SK-N-SH (cell line): ENCODE data around the gene LRRC1.

Experiments used
- EP300 ChIP-seq, 2 experiments: IDR thresholded peaks; 2 replicates each; pipeline versions ENCODE4 v1.4.0 to v1.6.1; 2012; ENCODE audit warnings: borderline replicate concordance in 1 of 2, low read depth in 1 of 2, low read length in 1 of 2
- EZH2phosphoT487 ChIP-seq: fragments of 200-600 bp; sonication (generic); IDR thresholded peaks from 2 replicates; pipeline ENCODE4 v1.6.1; 2017; ENCODE audit warnings: low read depth, mixed run types, mild to moderate bottlenecking, antibody characterized with exemption, moderate library complexity, borderline replicate concordance
- FOXM1 ChIP-seq: IDR thresholded peaks from 2 replicates; pipeline ENCODE4 v1.4.0; 2012; ENCODE audit warnings: low read depth, mild to moderate bottlenecking
- GATA2 ChIP-seq: sonication (generic); formaldehyde crosslinking; IDR thresholded peaks from 2 replicates; pipeline ENCODE4 v1.5.0; 2020; ENCODE audit warnings: mild to moderate bottlenecking, missing genetic modification reagents
- MEF2A ChIP-seq: IDR thresholded peaks from 2 replicates; pipeline ENCODE4 v1.4.0; 2012; ENCODE audit warnings: low read depth, borderline replicate concordance
- MXI1 ChIP-seq: IDR thresholded peaks from 2 replicates; pipeline ENCODE4 v1.6.1; 2012; ENCODE audit warnings: mild to moderate bottlenecking, low read depth, low read length, improper control_type of control experiment
- POLR2AphosphoS5 ChIP-seq: IDR thresholded peaks from 2 replicates; pipeline ENCODE4 v1.6.1; 2012; ENCODE audit warnings: low read depth, low read length
- YY1 ChIP-seq: IDR thresholded peaks from 2 replicates; pipeline ENCODE4 v1.4.0; 2012; ENCODE audit warnings: low read depth, mild to moderate bottlenecking
- TF ChIP-seq, protein P1 (sequence below): IDR thresholded peaks from 2 replicates; pipeline ENCODE4 v1.6.1; 2012; ENCODE audit warnings: mild to moderate bottlenecking, low read depth, low read length, moderate library complexity
- TF ChIP-seq, protein P2 (sequence below): fragments of 200-600 bp; sonication (generic); IDR thresholded peaks from 2 replicates; pipeline ENCODE4 v1.6.1; 2017; ENCODE audit warnings: antibody characterized with exemption, mild to moderate bottlenecking, moderate library complexity
- TF ChIP-seq, protein P3 (sequence below): IDR thresholded peaks from 2 replicates; pipeline ENCODE4 v1.4.0; 2012; ENCODE audit warnings: low read depth

DNA sequence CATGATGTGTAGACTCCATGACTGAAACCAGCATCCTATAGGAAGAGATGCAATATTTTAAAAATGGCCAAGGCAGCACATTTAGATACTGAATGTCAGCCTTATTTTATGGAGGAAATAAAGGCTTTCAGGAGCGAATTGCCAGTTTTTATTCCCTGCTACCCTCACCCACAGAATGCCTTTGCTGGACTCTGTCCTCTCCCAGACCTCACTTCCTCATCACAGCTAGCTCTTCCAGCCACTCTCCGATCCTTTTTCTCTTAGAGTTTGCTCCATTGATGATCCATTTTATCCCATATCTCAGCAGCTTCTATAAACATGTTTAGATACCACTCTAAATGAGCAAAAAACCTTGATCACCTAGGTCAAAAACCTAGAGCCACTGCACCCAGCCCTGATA, 137.7 kb downstream of the LRRC1 start:
- TF ChIP-seq EP300 (IDR thresholded peaks at IDR 0.05; ENCODE audit: borderline replicate concordance in 1 of 2, low read depth in 1 of 2, low read length in 1 of 2) = no peak
- TF ChIP-seq, protein P1, sequence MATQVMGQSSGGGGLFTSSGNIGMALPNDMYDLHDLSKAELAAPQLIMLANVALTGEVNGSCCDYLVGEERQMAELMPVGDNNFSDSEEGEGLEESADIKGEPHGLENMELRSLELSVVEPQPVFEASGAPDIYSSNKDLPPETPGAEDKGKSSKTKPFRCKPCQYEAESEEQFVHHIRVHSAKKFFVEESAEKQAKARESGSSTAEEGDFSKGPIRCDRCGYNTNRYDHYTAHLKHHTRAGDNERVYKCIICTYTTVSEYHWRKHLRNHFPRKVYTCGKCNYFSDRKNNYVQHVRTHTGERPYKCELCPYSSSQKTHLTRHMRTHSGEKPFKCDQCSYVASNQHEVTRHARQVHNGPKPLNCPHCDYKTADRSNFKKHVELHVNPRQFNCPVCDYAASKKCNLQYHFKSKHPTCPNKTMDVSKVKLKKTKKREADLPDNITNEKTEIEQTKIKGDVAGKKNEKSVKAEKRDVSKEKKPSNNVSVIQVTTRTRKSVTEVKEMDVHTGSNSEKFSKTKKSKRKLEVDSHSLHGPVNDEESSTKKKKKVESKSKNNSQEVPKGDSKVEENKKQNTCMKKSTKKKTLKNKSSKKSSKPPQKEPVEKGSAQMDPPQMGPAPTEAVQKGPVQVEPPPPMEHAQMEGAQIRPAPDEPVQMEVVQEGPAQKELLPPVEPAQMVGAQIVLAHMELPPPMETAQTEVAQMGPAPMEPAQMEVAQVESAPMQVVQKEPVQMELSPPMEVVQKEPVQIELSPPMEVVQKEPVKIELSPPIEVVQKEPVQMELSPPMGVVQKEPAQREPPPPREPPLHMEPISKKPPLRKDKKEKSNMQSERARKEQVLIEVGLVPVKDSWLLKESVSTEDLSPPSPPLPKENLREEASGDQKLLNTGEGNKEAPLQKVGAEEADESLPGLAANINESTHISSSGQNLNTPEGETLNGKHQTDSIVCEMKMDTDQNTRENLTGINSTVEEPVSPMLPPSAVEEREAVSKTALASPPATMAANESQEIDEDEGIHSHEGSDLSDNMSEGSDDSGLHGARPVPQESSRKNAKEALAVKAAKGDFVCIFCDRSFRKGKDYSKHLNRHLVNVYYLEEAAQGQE = no peak
- TF ChIP-seq MXI1 = no peak
- TF ChIP-seq, protein P2, sequence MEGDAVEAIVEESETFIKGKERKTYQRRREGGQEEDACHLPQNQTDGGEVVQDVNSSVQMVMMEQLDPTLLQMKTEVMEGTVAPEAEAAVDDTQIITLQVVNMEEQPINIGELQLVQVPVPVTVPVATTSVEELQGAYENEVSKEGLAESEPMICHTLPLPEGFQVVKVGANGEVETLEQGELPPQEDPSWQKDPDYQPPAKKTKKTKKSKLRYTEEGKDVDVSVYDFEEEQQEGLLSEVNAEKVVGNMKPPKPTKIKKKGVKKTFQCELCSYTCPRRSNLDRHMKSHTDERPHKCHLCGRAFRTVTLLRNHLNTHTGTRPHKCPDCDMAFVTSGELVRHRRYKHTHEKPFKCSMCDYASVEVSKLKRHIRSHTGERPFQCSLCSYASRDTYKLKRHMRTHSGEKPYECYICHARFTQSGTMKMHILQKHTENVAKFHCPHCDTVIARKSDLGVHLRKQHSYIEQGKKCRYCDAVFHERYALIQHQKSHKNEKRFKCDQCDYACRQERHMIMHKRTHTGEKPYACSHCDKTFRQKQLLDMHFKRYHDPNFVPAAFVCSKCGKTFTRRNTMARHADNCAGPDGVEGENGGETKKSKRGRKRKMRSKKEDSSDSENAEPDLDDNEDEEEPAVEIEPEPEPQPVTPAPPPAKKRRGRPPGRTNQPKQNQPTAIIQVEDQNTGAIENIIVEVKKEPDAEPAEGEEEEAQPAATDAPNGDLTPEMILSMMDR = no peak
- TF ChIP-seq GATA2 (CRISPR knock-in tag) = no peak
- no peak for TF ChIP-seq MEF2A
- TF ChIP-seq YY1 = no peak
- TF ChIP-seq POLR2AphosphoS5 = no peak
- TF ChIP-seq EZH2phosphoT487 = no peak
- TF ChIP-seq, protein P3, sequence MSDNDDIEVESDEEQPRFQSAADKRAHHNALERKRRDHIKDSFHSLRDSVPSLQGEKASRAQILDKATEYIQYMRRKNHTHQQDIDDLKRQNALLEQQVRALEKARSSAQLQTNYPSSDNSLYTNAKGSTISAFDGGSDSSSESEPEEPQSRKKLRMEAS = no peak
- no peak for TF ChIP-seq FOXM1
